Stimulated activated CD8-positive, alpha-beta memory T cell treated with anti-CD3 and anti-CD28 coated beads, Interleukin-15, amount 100 ng/mL, for 4 hours (primary cell): ENCODE data around the gene RFPL3.
"Not testable (repeated sequence)": the region's sequence is repeated elsewhere in the genome, so short reads cannot be mapped to it uniquely, and the experiment has no call there.

Source experiments
- DNase-seq, 2 donors: peaks; one replicate each; pipeline ENCODE4 v3.0.0-alpha.2; 2020; ENCODE audit warnings: low read depth in 2 of 2

Gene RFPL3

GRCh38 chr22:32357567-32357966 is at the start of gene RFPL3:
Gene RFPL3 (plus strand): TSS chr22:32357867. CDS start chr22:32358072, 205 bp downstream.
- DNase-seq, result not testable (repeated sequence)

GRCh38 chr22:32308191-32308590 is 49.5 kb upstream of the RFPL3 start:
- no peak for DNase-seq

GRCh38 chr22:32308934-32309333 is 48.7 kb upstream of the RFPL3 start:
- DNase-seq, result no peak

GRCh38 chr22:32309585-32310251 is 47.9 kb upstream of the RFPL3 start:
- no peak for DNase-seq

- DNase-seq, result no peak
Observed at GRCh38 chr22:32310777-32311176, 46.9 kb upstream of the RFPL3 start.

GRCh38 chr22:32311551-32312071 is 46.1 kb upstream of the RFPL3 start:
- DNase-seq, result no peak

- no peak for DNase-seq
Observed at GRCh38 chr22:32312748-32313147, 44.9 kb upstream of the RFPL3 start.

GRCh38 chr22:32313532-32313931 is 44.1 kb upstream of the RFPL3 start:
- no peak for DNase-seq

GRCh38 chr22:32317524-32317923 is 40.1 kb upstream of the RFPL3 start:
- DNase-seq, result no peak

- no peak for DNase-seq
Observed at GRCh38 chr22:32318361-32318760, 39.3 kb upstream of the RFPL3 start.

GRCh38 chr22:32319861-32320406 is 37.7 kb upstream of the RFPL3 start:
- no peak for DNase-seq

- DNase-seq, result no peak
Observed at GRCh38 chr22:32322986-32323385, 34.7 kb upstream of the RFPL3 start.

- no peak for DNase-seq
Observed at GRCh38 chr22:32323513-32324164, 34.0 kb upstream of the RFPL3 start.

- DNase-seq, result no peak
Observed at GRCh38 chr22:32324505-32325415, 32.9 kb upstream of the RFPL3 start.

GRCh38 chr22:32325416-32325801 is 32.3 kb upstream of the RFPL3 start:
- DNase-seq, result no peak

GRCh38 chr22:32325811-32326237 is 31.8 kb upstream of the RFPL3 start:
- DNase-seq, result no peak

GRCh38 chr22:32326647-32327046 is 31.0 kb upstream of the RFPL3 start:
- no peak for DNase-seq

- DNase-seq, result no peak
Observed at GRCh38 chr22:32327066-32327465, 30.6 kb upstream of the RFPL3 start.

GRCh38 chr22:32327596-32328171 is 30.0 kb upstream of the RFPL3 start:
- DNase-seq, result no peak

- DNase-seq, result no peak
Observed at GRCh38 chr22:32328306-32329201, 29.1 kb upstream of the RFPL3 start.
